Neutrophil (primary cell): ENCODE data around the gene OAS1.

Experiments
- H3K27ac ChIP-seq: fragments of 200-600 bp; sonication (generic); 2 replicates; pipeline ENCODE4 v1.5.1; 2016; ENCODE audit warnings: mild to moderate bottlenecking, moderate library complexity
- H3K27me3 ChIP-seq: fragments of 200-600 bp; sonication (generic); 2 replicates; pipeline ENCODE4 v1.6.0; 2016; ENCODE audit warnings: mild to moderate bottlenecking
- H3K36me3 ChIP-seq: fragments of 200-600 bp; sonication (generic); 2 replicates; pipeline ENCODE4 v1.5.1; 2017
- H3K4me1 ChIP-seq, 2 experiments: fragments of 200-600 bp in 1 of 2; sonication (generic) in 1 of 2; 1 replicate in 1 of 2; 2 replicates in 1 of 2; pipeline versions ENCODE4 v1.5.1 to v1.6.1; 2013 to 2016; ENCODE audit warnings: low read depth in 1 of 2, low read length in 1 of 2, mild to moderate bottlenecking in 1 of 2, moderate library complexity in 1 of 2; ENCODE audit not compliant: control insufficient read depth in 1 of 2, insufficient read depth in 1 of 2
- H3K4me3 ChIP-seq, 2 experiments: fragments of 200-600 bp in 1 of 2; sonication (generic) in 1 of 2; 1 replicate in 1 of 2; 2 replicates in 1 of 2; pipeline ENCODE4 v1.5.1; 2013 to 2016; ENCODE audit warnings: low read depth in 1 of 2, low read length in 1 of 2, mild to moderate bottlenecking in 1 of 2, moderate library complexity in 1 of 2
- H3K9me3 ChIP-seq: fragments of 200-600 bp; sonication (generic); 2 replicates; pipeline ENCODE4 v1.5.1; 2016
- CTCF ChIP-seq: fragments of 200-600 bp; sonication (generic); IDR thresholded peaks from 2 replicates; pipeline ENCODE4 v1.5.1; 2016; ENCODE audit warnings: antibody characterized with exemption

OAS1 gene

GRCh38 chr12:112898380-112898779 lies 8.4 kb upstream of the OAS1 start:
- Histone ChIP-seq H3K27me3 (peaks cover 20% of the 10 kb centered on the region), H3K4me3 (no peak overlapping the region), H3K4me1 (peaks cover 0 to 6% of the 10 kb centered on the region in 2 experiments), H3K36me3 (no peaks in the 10 kb centered on the region), H3K27ac (no peak overlapping the region), H3K9me3 (no peaks in the 10 kb centered on the region)
- no peak for TF ChIP-seq CTCF

- Histone ChIP-seq H3K36me3 (no peaks in the 10 kb centered on the region), H3K4me1 (peaks cover 0 to 4% of the 10 kb centered on the region in 2 experiments), H3K27ac (no peak overlapping the region), H3K9me3 (no peaks in the 10 kb centered on the region), H3K27me3 (peaks cover 20% of the 10 kb centered on the region), H3K4me3 (no peak overlapping the region)
- no peak for TF ChIP-seq CTCF
Observed at GRCh38 chr12:112900298-112901145, 6.2 kb upstream of the OAS1 start.

GRCh38 chr12:112901271-112901670 lies 5.5 kb upstream of the OAS1 start:
- H3K4me1 ChIP-seq: peaks cover 0 to 4% of the 10 kb centered on the region in 2 experiments
- no peaks in the 10 kb centered on the region for H3K36me3 ChIP-seq
- no peak overlapping the region for H3K27ac ChIP-seq
- peaks cover 18% of the 10 kb centered on the region for H3K27me3 ChIP-seq
- H3K9me3 ChIP-seq: no peaks in the 10 kb centered on the region
- TF ChIP-seq CTCF: no peak
- H3K4me3 ChIP-seq: no peak overlapping the region

GRCh38 chr12:112904571-112904970 lies 2.2 kb upstream of the OAS1 start:
- Histone ChIP-seq H3K36me3 (no peaks in the 10 kb centered on the region), H3K9me3 (no peaks in the 10 kb centered on the region), H3K27ac (no peak overlapping the region), H3K27me3 (no peaks in the 10 kb centered on the region), H3K4me3 (no peak overlapping the region), H3K4me1 (peaks cover 5 to 21% of the 10 kb centered on the region in 2 experiments)
- no peak for TF ChIP-seq CTCF

- TF ChIP-seq CTCF: no peak
- Histone ChIP-seq H3K4me1 (peaks cover 5 to 21% of the 10 kb centered on the region in 2 experiments), H3K27me3 (no peaks in the 10 kb centered on the region), H3K36me3 (no peaks in the 10 kb centered on the region), H3K4me3 (no peak overlapping the region), H3K9me3 (no peaks in the 10 kb centered on the region), H3K27ac (no peak overlapping the region)
Observed at GRCh38 chr12:112905451-112906089, 1.2 kb upstream of the OAS1 start.
